Measurements from ENCODE around the gene CETN3. TPM values are rescaled to one million over a fixed set of nuclear protein-coding genes. Genes with fewer than 3 reads are reported as not detected.

CETN3 gene
- total RNA-seq, 1 experiment from 2014 or later = 28.5 TPM

- H3K27me3 ChIP-seq (ENCODE audit: low read length) = no peaks in the 10 kb centered on the region
- TF ChIP-seq EZH2phosphoT487 (IDR thresholded peaks at IDR 0.05; ENCODE audit: borderline replicate concordance, low read length) (no peak), CTCF (conservative IDR thresholded peaks at IDR 0.05; ENCODE audit: low read depth, low read length) (no peak), EZH2 (IDR thresholded peaks at IDR 0.05; ENCODE audit: low read length, unreplicated experiment) (no peak)
- no peaks in the 10 kb centered on the region for H3K4me1 ChIP-seq (ENCODE audit: insufficient read depth, low read length)
- ChIA-PET POLR2A (ENCODE audit: unreplicated experiment) (no interaction called here), CTCF (no interaction called here)
- H3K36me3 ChIP-seq (ENCODE audit: low read depth, low read length) = peaks cover 17% of the 10 kb centered on the region
- no peaks in the 10 kb centered on the region for H3K9me3 ChIP-seq (ENCODE audit: low read length)
- ATAC-seq (no peak), DNase-seq (no peak)
- H2AFZ ChIP-seq (ENCODE audit: low read length) = no peak overlapping the region
- BruUV-seq (replicated peaks) = no TSS peak
- H4K20me1 ChIP-seq (ENCODE audit: low read length) = no peaks in the 10 kb centered on the region
- no peaks in the 10 kb centered on the region for H3F3A ChIP-seq (ENCODE audit: low read length, unreplicated experiment)
- H3K9ac ChIP-seq (ENCODE audit: low read length) = no peak overlapping the region
- H3K79me2 ChIP-seq (ENCODE audit: low read length) = no peaks in the 10 kb centered on the region
- H3K27ac ChIP-seq (ENCODE audit: low read length) = no peak overlapping the region
- no peaks in the 10 kb centered on the region for H3K9me2 ChIP-seq (replicated peaks; ENCODE audit: low read length)
- no peak overlapping the region for H3K4me2 ChIP-seq (ENCODE audit: low read length)
- H3K4me3 ChIP-seq (ENCODE audit: low read length) = no peak overlapping the region
- intact Hi-C loops (cut with micrococcal nuclease) = loop anchor here (10.0 kb wide), 1 partner anchor 1550 kb away; no protein-coding TSS in a partner anchor
These were observed 14.6 kb downstream of the CETN3 start for GRCh38 chr5:90395005-90395404.

- H4K20me1 ChIP-seq (ENCODE audit: low read length) = no peaks in the 10 kb centered on the region
- no peaks in the 10 kb centered on the region for H3F3A ChIP-seq (ENCODE audit: low read length, unreplicated experiment)
- H3K27me3 ChIP-seq (ENCODE audit: low read length) = no peaks in the 10 kb centered on the region
- no peak overlapping the region for H3K9ac ChIP-seq (ENCODE audit: low read length)
- intact Hi-C loops (cut with micrococcal nuclease) = loop anchor here (10.0 kb wide), 1 partner anchor 1546 kb away; no protein-coding TSS in a partner anchor
- H3K4me1 ChIP-seq (ENCODE audit: insufficient read depth, low read length) = no peaks in the 10 kb centered on the region
- POLR2A ChIA-PET (ENCODE audit: unreplicated experiment) = no interaction called here
- H3K79me2 ChIP-seq (ENCODE audit: low read length) = no peaks in the 10 kb centered on the region
- CTCF ChIA-PET = interaction anchor here (0.6 kb wide), 1 partner anchor 121 kb away, joined by 4 read pairs; no protein-coding TSS in a partner anchor
- H3K9me2 ChIP-seq (replicated peaks; ENCODE audit: low read length) = no peaks in the 10 kb centered on the region
- no TSS peak for BruUV-seq (replicated peaks)
- ATAC-seq (no peak), DNase-seq (no peak)
- no peak overlapping the region for H3K27ac ChIP-seq (ENCODE audit: low read length)
- H3K4me3 ChIP-seq (ENCODE audit: low read length) = no peak overlapping the region
- no peak overlapping the region for H2AFZ ChIP-seq (ENCODE audit: low read length)
- TF ChIP-seq CTCF (conservative IDR thresholded peaks at IDR 0.05; ENCODE audit: low read depth, low read length) = no peak
- H3K9me3 ChIP-seq (ENCODE audit: low read length) = no peaks in the 10 kb centered on the region
- no peaks in the 10 kb centered on the region; the same call in 1 of the 2 replicates for H3K36me3 ChIP-seq (ENCODE audit: low read depth, low read length)
- H3K4me2 ChIP-seq (ENCODE audit: low read length) = no peak overlapping the region
These were observed 18.6 kb downstream of the CETN3 start for GRCh38 chr5:90390928-90391327.

GRCh38 chr5:90390326-90390725, 19.2 kb downstream of the CETN3 start:
- Histone ChIP-seq H3K36me3 (ENCODE audit: low read depth, low read length) (no peaks in the 10 kb centered on the region; the same call in 1 of the 2 replicates), H3K27ac (ENCODE audit: low read length) (no peak overlapping the region), H3K9me3 (ENCODE audit: low read length) (no peaks in the 10 kb centered on the region), H3K4me3 (ENCODE audit: low read length) (no peak overlapping the region), H3K4me2 (ENCODE audit: low read length) (no peak overlapping the region), H3K27me3 (ENCODE audit: low read length) (no peaks in the 10 kb centered on the region), H4K20me1 (ENCODE audit: low read length) (no peaks in the 10 kb centered on the region), H3K9ac (ENCODE audit: low read length) (no peak overlapping the region), H3F3A (ENCODE audit: low read length, unreplicated experiment) (no peaks in the 10 kb centered on the region), H3K79me2 (ENCODE audit: low read length) (no peaks in the 10 kb centered on the region), H3K4me1 (ENCODE audit: insufficient read depth, low read length) (no peaks in the 10 kb centered on the region), H2AFZ (ENCODE audit: low read length) (no peak overlapping the region), H3K9me2 (replicated peaks; ENCODE audit: low read length) (no peaks in the 10 kb centered on the region)
- ATAC-seq = no peak
- BruUV-seq (replicated peaks) = no TSS peak
- TF ChIP-seq CTCF (conservative IDR thresholded peaks at IDR 0.05; ENCODE audit: low read depth, low read length) (no peak), EZH2phosphoT487 (IDR thresholded peaks at IDR 0.05; ENCODE audit: borderline replicate concordance, low read length) (no peak), EZH2 (IDR thresholded peaks at IDR 0.05; ENCODE audit: low read length, unreplicated experiment) (no peak)
- no peak for DNase-seq
- intact Hi-C loops (cut with micrococcal nuclease) = loop anchor here (10.0 kb wide), 1 partner anchor 1546 kb away; no protein-coding TSS in a partner anchor
- ChIA-PET POLR2A (ENCODE audit: unreplicated experiment) (no interaction called here), CTCF (interaction anchor here (0.6 kb wide), 1 partner anchor 120 kb away, joined by 4 read pairs; no protein-coding TSS in a partner anchor)

Measured in PC-3 (cell line).